GM12878 (cell line): ENCODE results near the gene YWHAH. TPM values are rescaled to one million over a fixed set of nuclear protein-coding genes. Genes with fewer than 3 reads are reported as not detected.

ENCODE experiments used
- ATAC-seq: fragments of 200-7000 bp; cut with Tn5 transposase; 3 replicates; pipeline ENCODE4 v1.9.1; 2020; ENCODE audit warnings: mild to moderate bottlenecking, moderate library complexity
- BruUV-seq: library from RNA; stranded (reverse); fragments of 400-500 nt; replicated peaks from 2 replicates; lab custom pipeline; 2021; lab: Mats Ljungman, UMichigan
- CTCF ChIA-PET: fragments of 300-600 bp; sonication (Branson Sonifier 250); formaldehyde crosslinking; extraction: SDS; loops from one replicate; lab custom pipeline; 2021; ENCODE audit warnings: inconsistent platforms; lab: Yijun Ruan, JAX
- POLR2A ChIA-PET: fragments of 350-600 bp; formaldehyde crosslinking; extraction: SDS; loops from one replicate; lab custom pipeline; 2021; ENCODE audit warnings: inconsistent platforms; lab: Charles Lee
- RAD21 ChIA-PET: fragments of 300-600 bp; sonication (Branson Sonifier 250); formaldehyde crosslinking; loops from one replicate; lab custom pipeline; 2023; ENCODE audit warnings: antibody characterized with exemption; ENCODE audit not compliant: unreplicated experiment; lab: Charles Lee
- SMC1A ChIA-PET: fragments of 300-600 bp; sonication (Branson Sonifier 250); formaldehyde crosslinking; loops from one replicate; lab custom pipeline; 2023; ENCODE audit not compliant: unreplicated experiment, uncharacterized antibody; lab: Charles Lee
- DNase-seq: peaks from one replicate; pipeline ENCODE4 v3.0.0-alpha.2; 2011; ENCODE audit warnings: low read depth, low spot score
- FAIRE-seq: peaks from 3 replicates; lab custom pipeline; 2011; peaks lifted over from hg19 to GRCh38; lab: Jason Lieb, UNC
- H2AFZ ChIP-seq: 2 replicates; pipeline ENCODE4 v1.6.0; 2011; ENCODE audit warnings: low read depth, low read length, control low read depth; ENCODE audit not compliant: control insufficient read depth
- H3K27ac ChIP-seq: 2 replicates; pipeline ENCODE4 v1.5.1; 2011; ENCODE audit warnings: control low read depth; ENCODE audit not compliant: control insufficient read depth, insufficient read depth
- H3K27me3 ChIP-seq, 2 experiments: replicated peaks in 1 of 2; 2 replicates each; pipeline versions ENCODE4 v1.6.0 to v1.6.1; 2011; ENCODE audit warnings: low read length in 1 of 2; ENCODE audit not compliant: control insufficient read depth in 2 of 2, insufficient read depth in 2 of 2
- H3K36me3 ChIP-seq, 2 experiments: 2 replicates each; pipeline ENCODE4 v1.5.1; 2011; ENCODE audit warnings: low read length in 1 of 2; ENCODE audit not compliant: control insufficient read depth in 2 of 2, insufficient read depth in 2 of 2
- H3K4me1 ChIP-seq: 2 replicates; pipeline ENCODE4 v1.6.1; 2011; ENCODE audit warnings: mild to moderate bottlenecking, low read length, moderate library complexity, mixed read lengths; ENCODE audit not compliant: control insufficient read depth, insufficient read depth
- H3K4me2 ChIP-seq: 2 replicates; pipeline ENCODE4 v1.6.0; 2011; ENCODE audit warnings: control low read depth; ENCODE audit not compliant: control insufficient read depth, insufficient read depth
- H3K4me3 ChIP-seq: fragments of 200-600 bp; sonication (generic); 2 replicates; pipeline ENCODE4 v1.5.1; 2016
- H3K79me2 ChIP-seq: 2 replicates; pipeline ENCODE4 v1.6.0; 2011; ENCODE audit warnings: low read length; ENCODE audit not compliant: control insufficient read depth, insufficient read depth
- H3K9ac ChIP-seq: 2 replicates; pipeline ENCODE4 v1.8.0; 2011; ENCODE audit warnings: low read length, control low read depth, mixed read lengths; ENCODE audit not compliant: control insufficient read depth, insufficient read depth
- H3K9me3 ChIP-seq: replicated peaks from 3 replicates; pipeline ENCODE4 v1.5.1; 2011; ENCODE audit warnings: mild to moderate bottlenecking, low read length; ENCODE audit not compliant: control insufficient read depth, insufficient read depth
- H4K20me1 ChIP-seq: 2 replicates; pipeline ENCODE4 v1.6.0; 2011; ENCODE audit not compliant: control insufficient read depth, insufficient read depth
- BMI1 ChIP-seq: fragments of 450-650 bp; IDR thresholded peaks from 2 replicates; pipeline ENCODE4 v1.6.1; 2016; ENCODE audit warnings: mild to moderate bottlenecking, moderate library complexity, borderline replicate concordance
- CHD1 ChIP-seq: IDR thresholded peaks from 2 replicates; pipeline ENCODE4 v1.6.1; 2012; ENCODE audit warnings: low read depth, low read length, improper control_type of control experiment
- CHD2 ChIP-seq: IDR thresholded peaks from 2 replicates; pipeline ENCODE4 v1.6.1; 2011; ENCODE audit warnings: low read depth, low read length, improper control_type of control experiment, borderline replicate concordance
- FOS ChIP-seq: IDR thresholded peaks from 3 replicates; pipeline ENCODE4 v1.6.1; 2011; ENCODE audit warnings: borderline replicate concordance; ENCODE audit not compliant: insufficient read length; ENCODE audit errors: extremely low read depth
- MXI1 ChIP-seq: fragments of 150-350 bp; IDR thresholded peaks from 2 replicates; pipeline ENCODE4 v1.6.1; 2011; ENCODE audit warnings: low read depth, mild to moderate bottlenecking, inconsistent platforms, low read length, improper control_type of control experiment
- MYB ChIP-seq: fragments of 150-350 bp; IDR thresholded peaks from 2 replicates; pipeline ENCODE4 v1.6.1; 2014; ENCODE audit warnings: mild to moderate bottlenecking, low read depth, low read length, borderline replicate concordance
- PAX5 ChIP-seq: IDR thresholded peaks from 2 replicates; pipeline ENCODE4 v1.6.1; 2011; ENCODE audit warnings: low read depth, low read length, borderline replicate concordance
- SP1 ChIP-seq: IDR thresholded peaks from one replicate; pipeline ENCODE4 v1.6.1; 2011; ENCODE audit warnings: low read depth, low read length
- SPI1 ChIP-seq: IDR thresholded peaks from 2 replicates; pipeline ENCODE4 v1.6.1; 2011; ENCODE audit warnings: low read depth, mild to moderate bottlenecking, low read length, moderate library complexity, borderline replicate concordance; ENCODE audit not compliant: insufficient read depth
- TCF7 ChIP-seq: IDR thresholded peaks from 2 replicates; pipeline ENCODE4 v1.6.1; 2014; ENCODE audit warnings: antibody characterized with exemption, borderline replicate concordance
- WRNIP1 ChIP-seq: IDR thresholded peaks from 2 replicates; pipeline ENCODE4 v1.6.1; 2011; ENCODE audit warnings: low read depth, low read length, improper control_type of control experiment, borderline replicate concordance
- ZZZ3 ChIP-seq: IDR thresholded peaks from 2 replicates; pipeline ENCODE4 v1.6.1; 2011; ENCODE audit warnings: low read depth; ENCODE audit not compliant: control insufficient read depth, insufficient read length
- WGBS: methylation state at CpG from one replicate; pipeline ENCODE4 v1.1.6; 2016; ENCODE audit warnings: low lambda C conversion rate; ENCODE audit not compliant: insufficient replicate concordance, insufficient coverage; ENCODE audit errors: missing lambda C conversion rate; 5-methylcytosine and 5-hydroxymethylcytosine counted together
- in situ Hi-C: fragments of 300-500 bp; cut with MboI; formaldehyde crosslinking; loops from 9 replicates; pipeline ENCODE4 v1.14.3; 2018; ENCODE audit warnings: mixed read lengths
- intact Hi-C: fragments of 100-400 bp; cut with micrococcal nuclease; formaldehyde crosslinking; loops from one replicate; pipeline ENCODE4 v1.14.2; 2022; ENCODE audit not compliant: unreplicated experiment
- polyA plus RNA-seq, 11 experiments: library from polyadenylated mRNA; depleted of rRNA in 4 of 11; unstranded in 6 of 11; stranded (reverse) in 5 of 11; fragments of >200 nt; fragmentation: Nextera tagmentation in 4 of 11; fragmentation: Illumina TruSeq in 1 of 11; extraction: Ambion mirVana in 4 of 11; extraction: Trizol in 1 of 11; gene quantifications; 1 replicate in 1 of 11; 2 replicates in 10 of 11; pipeline versions ENCODE4 v1.2.1 to v1.2.3, GENCODE V29; 2011 to 2016; ENCODE audit warnings: inconsistent platforms in 2 of 11, missing spikeins in 2 of 11, low read depth in 1 of 11
- total RNA-seq, 4 experiments: library from RNA; depleted of rRNA in 3 of 4; stranded (reverse); fragments of >200 nt in 3 of 4; fragmentation: Illumina TruSeq in 1 of 4; extraction: Trizol in 1 of 4; gene quantifications; 2 replicates each; pipeline versions ENCODE4 v1.2.1 to v1.2.3, GENCODE V29; 2013 to 2021

YWHAH gene
- total and polyA plus RNA-seq, 10 of the 15 experiments (the other 5 are each of a cell fraction or from before 2014, with no cell fraction given), result 34.2 to 197 (median 115) TPM

DNA sequence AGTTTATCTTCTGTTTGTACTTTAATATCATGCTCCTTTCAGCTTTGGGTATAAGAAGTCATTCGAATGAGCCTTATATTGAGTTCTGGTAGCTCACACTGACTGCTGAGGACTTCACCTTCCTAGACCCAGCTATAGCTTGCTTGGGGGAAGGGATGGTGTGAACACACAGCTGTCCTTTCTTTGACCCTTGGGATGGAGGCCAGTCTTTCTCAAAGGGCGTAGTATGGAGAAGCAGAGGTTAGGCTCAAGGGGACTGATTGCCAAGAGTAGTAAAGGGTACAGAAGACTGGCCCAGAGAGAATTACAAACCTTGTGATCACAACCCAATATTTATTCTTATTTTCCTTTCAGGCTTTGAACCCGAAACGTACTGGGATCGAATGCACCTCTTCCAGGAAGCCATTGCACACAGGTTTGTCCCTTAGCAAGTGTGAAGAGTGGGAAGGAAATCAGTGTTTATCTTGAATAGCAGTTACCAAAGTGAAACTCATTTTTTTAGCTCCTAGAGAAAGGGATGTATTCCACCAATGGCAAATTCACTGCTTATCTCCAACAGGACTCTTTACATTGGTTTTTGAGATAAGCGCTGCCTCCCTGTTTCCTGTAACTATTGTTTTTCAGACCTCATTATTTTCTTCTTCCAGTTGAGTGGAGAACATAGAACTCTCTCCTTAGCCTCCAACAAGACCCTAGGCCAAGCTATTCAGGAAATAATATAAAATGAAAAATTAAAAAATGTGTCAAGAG lies 42.8 kb upstream of the YWHAH start:
- no peaks in the 10 kb centered on the region for H3K9me3 ChIP-seq
- WGBS, result 99% methylated on average over 6 of the region's 6 CpGs
- no peak overlapping the region for H3K4me3 ChIP-seq
- no peaks in the 10 kb centered on the region for H3K27me3 ChIP-seq
- in situ Hi-C loops, result no loop called here
- no peak for FAIRE-seq
- H3K36me3 ChIP-seq, result peaks cover 4 to 18% of the 10 kb centered on the region in 2 experiments
- no peaks in the 10 kb centered on the region for H4K20me1 ChIP-seq
- intact Hi-C loops, result no loop called here
- no peak for DNase-seq
- no peaks in the 10 kb centered on the region for H3K79me2 ChIP-seq
- no TSS peak for BruUV-seq
- no peak for TF ChIP-seq PAX5
- TF ChIP-seq BMI1, result no peak
- TF ChIP-seq SPI1, result no peak
- no peak for TF ChIP-seq SP1
- no peak for TF ChIP-seq MXI1
- TF ChIP-seq CHD1, result no peak
- no peak for TF ChIP-seq FOS
- no peak for TF ChIP-seq MYB
- no peak for TF ChIP-seq TCF7
- TF ChIP-seq WRNIP1, result no peak
- no peak for TF ChIP-seq CHD2
- TF ChIP-seq ZZZ3, result no peak
- no peak overlapping the region for H3K9ac ChIP-seq
- ChIA-PET SMC1A (interaction anchor here (1.0 kb wide), 1 partner anchor 20 kb away, joined by 3 read pairs; no protein-coding TSS in a partner anchor), RAD21 (no interaction called here), CTCF (interaction anchor here (0.6 to 1.5 kb wide), 5 partner anchors 11 to 74 kb away, joined by 3 to 5 read pairs (median 3); no protein-coding TSS in a partner anchor), POLR2A (interaction anchor here (0.6 kb wide), 1 partner anchor 21 kb away, joined by 3 read pairs; no protein-coding TSS in a partner anchor)
- H2AFZ ChIP-seq, result no peak overlapping the region
- H3K27ac ChIP-seq, result no peak overlapping the region
- no peaks in the 10 kb centered on the region for H3K4me1 ChIP-seq
- no peak overlapping the region for H3K4me2 ChIP-seq
- no peak for ATAC-seq
